CD14-positive monocyte (primary cell): ENCODE data around the gene HES4. TPM values are rescaled to one million over a fixed set of nuclear protein-coding genes. Genes with fewer than 3 reads are reported as not detected.
"Not testable (repeated sequence)": the region's sequence is repeated elsewhere in the genome, so short reads cannot be mapped to it uniquely, and the experiment has no call there.

Source experiments
- DNase-seq, 3 donors: peaks; one replicate each; pipeline ENCODE4 v3.0.0-alpha.2; 2011 to 2022
- H2AFZ ChIP-seq: 2 replicates; pipeline ENCODE4 v1.6.0; 2012; ENCODE audit warnings: mild to moderate bottlenecking, low read depth, low read length, inconsistent platforms; ENCODE audit not compliant: insufficient read depth, poor library complexity, severe bottlenecking
- H3K27ac ChIP-seq, 2 donors: 1 replicate in 1 of 2; 2 replicates in 1 of 2; pipeline ENCODE4 v1.5.1; 2012 to 2013; ENCODE audit warnings: low read length in 2 of 2, control low read depth in 1 of 2, inconsistent platforms in 1 of 2, low read depth in 1 of 2, mild to moderate bottlenecking in 1 of 2
- H3K27me3 ChIP-seq, 2 donors: one replicate each; pipeline versions ENCODE4 v1.6.0 to v1.6.1; 2011 to 2013; ENCODE audit warnings: low read length in 2 of 2; ENCODE audit not compliant: control insufficient read depth in 2 of 2, insufficient read depth in 2 of 2
- H3K36me3 ChIP-seq, 2 donors: replicated peaks in 1 of 2; 1 replicate in 1 of 2; 2 replicates in 1 of 2; pipeline versions ENCODE4 v1.5.1 to v1.6.1; 2012 to 2013; ENCODE audit warnings: low read length in 2 of 2, control low read depth in 1 of 2, inconsistent platforms in 1 of 2, mild to moderate bottlenecking in 1 of 2; ENCODE audit not compliant: insufficient read depth in 2 of 2, control insufficient read depth in 1 of 2
- H3K4me1 ChIP-seq, 2 donors: 1 replicate in 1 of 2; 2 replicates in 1 of 2; pipeline versions ENCODE4 v1.5.1 to v1.6.1; 2012 to 2013; ENCODE audit warnings: low read length in 2 of 2, control low read depth in 1 of 2, inconsistent platforms in 1 of 2, mild to moderate bottlenecking in 1 of 2, moderate library complexity in 1 of 2; ENCODE audit not compliant: insufficient read depth in 2 of 2, control insufficient read depth in 1 of 2
- H3K4me2 ChIP-seq: replicated peaks from 2 replicates; pipeline ENCODE3; 2012; ENCODE audit warnings: low read length, moderate library complexity, mild to moderate bottlenecking; ENCODE audit not compliant: poor library complexity, severe bottlenecking; ENCODE audit errors: extremely low read depth
- H3K4me3 ChIP-seq, 3 experiments: fragments of 200-600 bp in 1 of 3; sonication (generic) in 1 of 3; replicated peaks in 1 of 3; 1 replicate in 2 of 3; 2 replicates in 1 of 3; pipeline ENCODE4 v1.5.1; 2011 to 2013; ENCODE audit warnings: low read length in 3 of 3, mild to moderate bottlenecking in 3 of 3, control low read depth in 2 of 3, low read depth in 2 of 3, inconsistent platforms in 1 of 3, moderate library complexity in 1 of 3
- H3K79me2 ChIP-seq: 2 replicates; pipeline ENCODE4 v1.6.0; 2012; ENCODE audit warnings: mild to moderate bottlenecking, control low read depth, inconsistent platforms, low read length, moderate library complexity; ENCODE audit not compliant: insufficient read depth
- H3K9ac ChIP-seq: 2 replicates; pipeline ENCODE4 v1.6.0; 2017; ENCODE audit warnings: low read length, mild to moderate bottlenecking; ENCODE audit not compliant: insufficient read depth, poor library complexity, severe bottlenecking
- H3K9me3 ChIP-seq, 2 donors: replicated peaks in 1 of 2; 1 replicate in 1 of 2; 2 replicates in 1 of 2; pipeline versions ENCODE4 v1.5.1 to v1.6.1; 2012 to 2013; ENCODE audit warnings: low read length in 2 of 2, control low read depth in 1 of 2; ENCODE audit not compliant: control insufficient read depth in 1 of 2, insufficient read depth in 1 of 2
- H4K20me1 ChIP-seq: 2 replicates; pipeline ENCODE4 v1.6.0; 2012; ENCODE audit warnings: mild to moderate bottlenecking, low read length, control low read depth, moderate library complexity; ENCODE audit not compliant: insufficient read depth
- H3K27ac Mint-ChIP-seq, 7 donors: one replicate each; pipeline ENCODE4 v1.8.0; 2020; ENCODE audit warnings: mild to moderate bottlenecking in 7 of 7, mixed read lengths in 7 of 7, moderate library complexity in 6 of 7, inconsistent platforms in 2 of 7
- H3K27me3 Mint-ChIP-seq, 3 donors: one replicate each; pipeline ENCODE4 v1.8.0; 2021 to 2022; ENCODE audit warnings: low read depth in 3 of 3, mild to moderate bottlenecking in 3 of 3, mixed read lengths in 3 of 3, moderate library complexity in 3 of 3, inconsistent platforms in 1 of 3
- H3K36me3 Mint-ChIP-seq, 2 donors: one replicate each; pipeline ENCODE4 v1.8.0; 2020; ENCODE audit warnings: mixed read lengths in 2 of 2, inconsistent platforms in 1 of 2, mild to moderate bottlenecking in 1 of 2
- H3K4me1 Mint-ChIP-seq: one replicate; pipeline ENCODE4 v1.8.0; 2020; ENCODE audit warnings: mild to moderate bottlenecking, mixed read lengths
- H3K4me3 Mint-ChIP-seq, 2 donors: one replicate each; pipeline ENCODE4 v1.8.0; 2020; ENCODE audit warnings: mild to moderate bottlenecking in 2 of 2, mixed read lengths in 2 of 2, moderate library complexity in 1 of 2
- H3K9me3 Mint-ChIP-seq, 7 donors: one replicate each; pipeline ENCODE4 v1.8.0; 2020 to 2022; ENCODE audit warnings: mixed read lengths in 7 of 7, mild to moderate bottlenecking in 6 of 7, moderate library complexity in 6 of 7, inconsistent platforms in 2 of 7
- CTCF ChIP-seq: fragments of 200-600 bp; IDR thresholded peaks from one replicate; pipeline ENCODE4 v1.8.0; 2022; ENCODE audit warnings: antibody characterized with exemption, mild to moderate bottlenecking
- WGBS: methylation state at CpG from one replicate; pipeline ENCODE4 v1.1.5; 2013; ENCODE audit warnings: missing lambda C conversion rate; ENCODE audit not compliant: insufficient coverage; 5-methylcytosine and 5-hydroxymethylcytosine counted together
- intact Hi-C, 2 donors: fragments of 100-400 bp; cut with micrococcal nuclease; formaldehyde crosslinking; loops; one replicate each; pipeline versions ENCODE4 v1.15.0 to v1.15.1; 2023
- polyA plus RNA-seq, 3 donors: library from polyadenylated mRNA; depleted of rRNA in 1 of 3; unstranded in 2 of 3; stranded (reverse) in 1 of 3; fragments of 300-500 nt in 2 of 3; fragments of >200 nt in 1 of 3; fragmentation: Illumina TruSeq in 2 of 3; gene quantifications; 1 replicate in 2 of 3; 2 replicates in 1 of 3; pipeline ENCODE4 v1.2.3, GENCODE V29; 2012 to 2021

The HES4 gene
- polyA plus RNA-seq, 3 donors, result 1.4 to 26.8 (median 2.0) TPM

GRCh38 chr1:1031659-1032235, 31.9 kb upstream of the HES4 start:
- H3K4me3 Mint-ChIP-seq, result peak overlapping the region in 1 of 2 donors; percentile 85
- intact Hi-C loops, result loop anchor here in 1 of 2 donors (5.0 to 10.0 kb wide), 3 partner anchors 36 to 203 kb away; partner anchors contain the start of genes B3GALT6, C1orf159 and SDF4
- no peaks in the 10 kb centered on the region for H3K79me2 ChIP-seq

GRCh38 chr1:1030867-1031658, 31.2 kb upstream of the HES4 start:
- not testable (repeated sequence) for H3K4me2 ChIP-seq, H3K4me3 ChIP-seq, H3K36me3 ChIP-seq, H3K4me1 Mint-ChIP-seq, H3K4me3 Mint-ChIP-seq, H3K27ac Mint-ChIP-seq, H3K9me3 ChIP-seq, H3K9ac ChIP-seq, H3K36me3 Mint-ChIP-seq, H3K79me2 ChIP-seq, H2AFZ ChIP-seq, DNase-seq, H4K20me1 ChIP-seq, H3K27ac ChIP-seq
- H3K9me3 Mint-ChIP-seq, result peaks cover 0 to 12% (median 6%) of the 10 kb centered on the region in 7 donors
- peaks cover 7 to 18% of the 10 kb centered on the region in 2 donors for H3K4me1 ChIP-seq
- WGBS, result 88% methylated on average over 6 of the region's 7 CpGs
- intact Hi-C loops, result loop anchor here in 1 of 2 donors (5.0 to 10.0 kb wide), 3 partner anchors 36 to 204 kb away; partner anchors contain the start of genes B3GALT6, C1orf159 and SDF4
- H3K27me3 Mint-ChIP-seq, result peaks cover 29 to 36% (median 34%) of the 10 kb centered on the region in 3 donors
- H3K27me3 ChIP-seq, result peaks cover 8 to 48% of the 10 kb centered on the region in 2 donors

More at GRCh38 chr1:1031659-1032235, 31.9 kb upstream of the HES4 start:
- peak overlapping the region in 1 of 7 donors; percentile 68 for H3K27ac Mint-ChIP-seq
- peaks cover 7 to 18% of the 10 kb centered on the region in 2 donors for H3K4me1 ChIP-seq
- no peak for TF ChIP-seq CTCF
- H3K27me3 ChIP-seq, result peaks cover 8 to 49% of the 10 kb centered on the region in 2 donors
- H4K20me1 ChIP-seq, result no peaks in the 10 kb centered on the region
- peaks cover 2 to 4% of the 10 kb centered on the region in 2 donors for H3K9me3 ChIP-seq
- 93% methylated on average over 10 of the region's 11 CpGs for WGBS
- DNase-seq, result no peak
- H3K4me3 ChIP-seq, result no peak overlapping the region
- H3K4me1 Mint-ChIP-seq, result peaks cover 8% of the 10 kb centered on the region
- H3K36me3 ChIP-seq, result no peaks in the 10 kb centered on the region
- peaks cover 31 to 41% (median 39%) of the 10 kb centered on the region in 3 donors for H3K27me3 Mint-ChIP-seq
- H2AFZ ChIP-seq, result no peak overlapping the region
- no peak overlapping the region for H3K4me2 ChIP-seq
- H3K9me3 Mint-ChIP-seq, result peaks cover 0 to 13% (median 6%) of the 10 kb centered on the region in 7 donors
- H3K9ac ChIP-seq, result no peak overlapping the region
- no peak overlapping the region for H3K27ac ChIP-seq
- H3K36me3 Mint-ChIP-seq, result peaks cover 1 to 4% of the 10 kb centered on the region in 2 donors
